Globus pallidus (tissue), 1 donor: ENCODE results near the gene KMT2D.

ENCODE experiments used
- DNase-seq: peaks from one replicate; pipeline ENCODE4 v3.0.0-alpha.2; 2015; ENCODE audit warnings: low spot score

Gene KMT2D

GRCh38 chr12:49033611-49034285 is 26.8 kb downstream of the KMT2D start:
- peak; percentile 43 for DNase-seq

- no peak for DNase-seq
Observed at GRCh38 chr12:49032679-49033447, 27.7 kb downstream of the KMT2D start.

- no peak for DNase-seq
Observed at GRCh38 chr12:49032276-49032675, 28.3 kb downstream of the KMT2D start.

- DNase-seq, result no peak
Observed at GRCh38 chr12:49031573-49032161, 28.9 kb downstream of the KMT2D start.

- DNase-seq, result no peak
Observed at GRCh38 chr12:49030714-49031572, 29.7 kb downstream of the KMT2D start.

GRCh38 chr12:49030119-49030518 is 30.5 kb downstream of the KMT2D start:
- DNase-seq, result no peak

GRCh38 chr12:49028666-49029275 is 31.8 kb downstream of the KMT2D start:
- no peak for DNase-seq

GRCh38 chr12:49027846-49028555 is 32.6 kb downstream of the KMT2D start:
- no peak for DNase-seq

- no peak for DNase-seq
Observed at GRCh38 chr12:49026678-49027480, 33.7 kb downstream of the KMT2D start.

GRCh38 chr12:49026101-49026500 is 34.5 kb downstream of the KMT2D start:
- no peak for DNase-seq

- DNase-seq, result no peak
Observed at GRCh38 chr12:49025463-49025862, 35.1 kb downstream of the KMT2D start.

- DNase-seq, result no peak
Observed at GRCh38 chr12:49024543-49024942, 36.1 kb downstream of the KMT2D start.

- no peak for DNase-seq
Observed at GRCh38 chr12:49023812-49024211, 36.8 kb downstream of the KMT2D start.

GRCh38 chr12:49022558-49023178 is 37.9 kb downstream of the KMT2D start:
- DNase-seq, result no peak

- no peak for DNase-seq
Observed at GRCh38 chr12:49021292-49021915, 39.2 kb downstream of the KMT2D start.

- DNase-seq, result no peak
Observed at GRCh38 chr12:49020441-49020840, 40.2 kb downstream of the KMT2D start.

- DNase-seq, result no peak
Observed at GRCh38 chr12:49019443-49020324, 40.9 kb downstream of the KMT2D start.

- DNase-seq, result no peak
Observed at GRCh38 chr12:49019120-49019430, 41.5 kb downstream of the KMT2D start.
